Measurements from ENCODE around the gene WSCD2. TPM values are rescaled to one million over a fixed set of nuclear protein-coding genes. Genes with fewer than 3 reads are reported as not detected.

Gene WSCD2
- total and polyA plus RNA-seq, 2 of the 4 experiments (the other 2 are of a cell fraction) = not detected

- Histone ChIP-seq H3K9me3 (ENCODE audit: control insufficient read depth, insufficient read depth, low read length) (no peaks in the 10 kb centered on the region; the same call in 1 of the 2 replicates), H2BK15ac (ENCODE audit: low read depth, low read length) (no peak overlapping the region), H3K79me1 (ENCODE audit: low read depth in 1 of 2, low read length in 2 of 2) (no peaks in the 10 kb centered on the region), H3K18ac (ENCODE audit: low read depth, low read length) (no peak overlapping the region), H3K4me3 (ENCODE audit: insufficient read depth, low read depth, low read length) (no peak overlapping the region), H2BK5ac (ENCODE audit: low read depth, low read length, poor library complexity, severe bottlenecking) (no peak overlapping the region), H2AFZ (replicated peaks; ENCODE audit: low read length, poor library complexity) (no peak overlapping the region), H3K23ac (ENCODE audit: low read depth, low read length) (no peak overlapping the region), H3K36me3 (ENCODE audit: control insufficient read depth, insufficient read depth, low read length) (no peaks in the 10 kb centered on the region), H3K4me1 (ENCODE audit: control insufficient read depth, insufficient read depth, low read length) (no peaks in the 10 kb centered on the region), H3K4ac (ENCODE audit: low read depth, low read length) (no peak overlapping the region), H4K8ac (ENCODE audit: low read depth in 2 of 2, low read length in 2 of 2) (no peak overlapping the region), H4K5ac (ENCODE audit: low read depth, low read length) (no peak overlapping the region), H2AK9ac (replicated peaks; ENCODE audit: low read depth, low read length, poor library complexity) (no peak overlapping the region), H3K27ac (ENCODE audit: insufficient read depth, low read length) (no peak overlapping the region), H2AK5ac (ENCODE audit: low read depth, low read length) (no peak overlapping the region), H3K27me3 (ENCODE audit: control insufficient read depth, insufficient read depth, low read length) (no peaks in the 10 kb centered on the region), H3K9me1 (ENCODE audit: insufficient read depth, low read length) (no peaks in the 10 kb centered on the region), H3K56ac (ENCODE audit: extremely low read depth, insufficient read depth, low read length) (no peak overlapping the region), H3K14ac (replicated peaks; ENCODE audit: low read depth, low read length) (no peak overlapping the region), H4K20me1 (ENCODE audit: insufficient read depth, low read length) (no peaks in the 10 kb centered on the region), H4K91ac (ENCODE audit: insufficient read depth, low read depth, low read length) (no peak overlapping the region), H3K4me2 (ENCODE audit: low read depth, low read length) (no peak overlapping the region), H2BK20ac (ENCODE audit: low read depth, low read length) (no peak overlapping the region), H3K9ac (ENCODE audit: low read depth, low read length) (no peak overlapping the region), H2BK120ac (ENCODE audit: low read depth, low read length) (no peak overlapping the region)
- POLR2A ChIA-PET (ENCODE audit: unreplicated experiment) = no interaction called here
- dilution Hi-C loops (cut with HindIII; ENCODE audit: low sequenced_read_pairs, unreplicated experiment) (no loop called here), intact Hi-C loops (cut with micrococcal nuclease) (no loop called here), in situ Hi-C loops (cut with MboI; ENCODE audit: low sequenced_read_pairs) (no loop called here)
- WGBS, 2 experiments (ENCODE audit: extremely low coverage in 2 of 2, insufficient read length in 1 of 2) = no CpG with 5 or more reads among the region's 1 CpG
- CTCF ChIA-PET = no interaction called here
- TF ChIP-seq NFE2L2 (IDR thresholded peaks at IDR 0.05; ENCODE audit: low read depth, low read length) = no peak
- no peak for TF ChIP-seq USF2 (IDR thresholded peaks at IDR 0.05; ENCODE audit: low read depth, low read length)
- TF ChIP-seq CTCF (conservative IDR thresholded peaks at IDR 0.05; ENCODE audit: low read depth, low read length) = no peak
- no peak for TF ChIP-seq MAFK (IDR thresholded peaks at IDR 0.05; ENCODE audit: low read depth, low read length)
- no peak for TF ChIP-seq SMC3 (IDR thresholded peaks at IDR 0.05; ENCODE audit: low read depth, low read length)
- TF ChIP-seq MXI1 (IDR thresholded peaks at IDR 0.05; ENCODE audit: borderline replicate concordance, low read depth, low read length) = no peak
- TF ChIP-seq RFX5 (IDR thresholded peaks at IDR 0.05; ENCODE audit: low read depth, low read length) = no peak
- TF ChIP-seq RAD21 (IDR thresholded peaks at IDR 0.05; ENCODE audit: low read length) = no peak
- TF ChIP-seq ELK1 (IDR thresholded peaks at IDR 0.05; ENCODE audit: borderline replicate concordance, low read depth, low read length) = no peak
- no peak for TF ChIP-seq POLR2A (IDR thresholded peaks at IDR 0.05; ENCODE audit: low read depth, low read length)
- TF ChIP-seq MAZ (IDR thresholded peaks at IDR 0.05; ENCODE audit: borderline replicate concordance, low read depth, low read length) = no peak
- TF ChIP-seq CEBPB (IDR thresholded peaks at IDR 0.05; ENCODE audit: low read depth, low read length) = no peak
- no peak for TF ChIP-seq BHLHE40 (IDR thresholded peaks at IDR 0.05; ENCODE audit: low read depth, low read length)
- TF ChIP-seq RCOR1 (IDR thresholded peaks at IDR 0.05; ENCODE audit: insufficient replicate concordance, low read length) = no peak
- DNase-seq (no peak), ATAC-seq (ENCODE audit: low read depth) (no peak)
- BruUV-seq (replicated peaks) = no TSS peak
Observed at GRCh38 chr12:108269224-108269623, 140.1 kb downstream of the WSCD2 start.

All from IMR-90 (cell line).